Gastroesophageal sphincter (tissue), 3 donors: Measurements from ENCODE around the gene MYL12A.

Experiments
- EP300 ChIP-seq: sonication (generic); formaldehyde crosslinking; IDR thresholded peaks from one replicate; pipeline ENCODE4 v1.6.1; 2017; ENCODE audit warnings: antibody characterized with exemption, mild to moderate bottlenecking
- POLR2A ChIP-seq, 2 donors: fragments of 450-650 bp; IDR thresholded peaks; one replicate each; pipeline ENCODE4 v1.6.1; 2017; ENCODE audit warnings: antibody characterized with exemption in 2 of 2, mild to moderate bottlenecking in 2 of 2, moderate library complexity in 1 of 2
- POLR2AphosphoS5 ChIP-seq: sonication (generic); formaldehyde crosslinking; IDR thresholded peaks from one replicate; pipeline ENCODE4 v1.6.1; 2017; ENCODE audit warnings: antibody characterized with exemption
- TF ChIP-seq, protein P1 (sequence below), 4 experiments: fragments of 200-600 bp in 2 of 4; fragments of 450-650 bp in 2 of 4; sonication (generic) in 1 of 4; IDR thresholded peaks; one replicate each; pipeline ENCODE4 v1.5.1; 2017 to 2019; ENCODE audit warnings: antibody characterized with exemption in 4 of 4, mild to moderate bottlenecking in 2 of 4, moderate library complexity in 2 of 4

DNA sequence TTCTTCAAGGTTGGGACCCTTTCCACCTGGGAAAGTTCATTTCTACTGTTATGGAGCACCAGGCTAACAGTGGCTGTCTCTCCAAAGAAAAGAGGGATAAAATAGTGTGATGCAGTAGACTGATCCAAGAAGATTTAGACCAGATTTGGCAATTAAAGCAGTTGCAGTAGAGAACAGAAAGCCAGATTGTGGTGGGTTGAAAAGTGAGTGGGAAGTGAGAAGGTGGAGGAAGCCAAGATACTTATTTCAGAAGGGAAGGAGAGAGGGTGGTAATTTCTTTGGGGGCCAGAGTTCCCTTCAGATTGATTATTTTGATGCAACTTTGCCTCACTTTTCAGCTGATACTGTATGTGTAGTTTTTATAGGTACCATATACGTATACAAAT is 22.3 kb downstream of the MYL12A start:
- TF ChIP-seq, protein P1, sequence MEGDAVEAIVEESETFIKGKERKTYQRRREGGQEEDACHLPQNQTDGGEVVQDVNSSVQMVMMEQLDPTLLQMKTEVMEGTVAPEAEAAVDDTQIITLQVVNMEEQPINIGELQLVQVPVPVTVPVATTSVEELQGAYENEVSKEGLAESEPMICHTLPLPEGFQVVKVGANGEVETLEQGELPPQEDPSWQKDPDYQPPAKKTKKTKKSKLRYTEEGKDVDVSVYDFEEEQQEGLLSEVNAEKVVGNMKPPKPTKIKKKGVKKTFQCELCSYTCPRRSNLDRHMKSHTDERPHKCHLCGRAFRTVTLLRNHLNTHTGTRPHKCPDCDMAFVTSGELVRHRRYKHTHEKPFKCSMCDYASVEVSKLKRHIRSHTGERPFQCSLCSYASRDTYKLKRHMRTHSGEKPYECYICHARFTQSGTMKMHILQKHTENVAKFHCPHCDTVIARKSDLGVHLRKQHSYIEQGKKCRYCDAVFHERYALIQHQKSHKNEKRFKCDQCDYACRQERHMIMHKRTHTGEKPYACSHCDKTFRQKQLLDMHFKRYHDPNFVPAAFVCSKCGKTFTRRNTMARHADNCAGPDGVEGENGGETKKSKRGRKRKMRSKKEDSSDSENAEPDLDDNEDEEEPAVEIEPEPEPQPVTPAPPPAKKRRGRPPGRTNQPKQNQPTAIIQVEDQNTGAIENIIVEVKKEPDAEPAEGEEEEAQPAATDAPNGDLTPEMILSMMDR (IDR thresholded peaks at IDR 0.05): no peak
- TF ChIP-seq POLR2AphosphoS5: no peak
- TF ChIP-seq EP300: no peak
- TF ChIP-seq POLR2A (IDR thresholded peaks at IDR 0.05): no peak
